ENCODE results near the gene TM9SF4.
"Not testable (repeated sequence)": the region's sequence is repeated elsewhere in the genome, so short reads cannot be mapped to it uniquely, and the experiment has no call there.

TM9SF4 gene

GRCh38 chr20:32091888-32092346 lies 17.6 kb upstream of the TM9SF4 start:
- DNase-seq = peak; percentile 62

DNA sequence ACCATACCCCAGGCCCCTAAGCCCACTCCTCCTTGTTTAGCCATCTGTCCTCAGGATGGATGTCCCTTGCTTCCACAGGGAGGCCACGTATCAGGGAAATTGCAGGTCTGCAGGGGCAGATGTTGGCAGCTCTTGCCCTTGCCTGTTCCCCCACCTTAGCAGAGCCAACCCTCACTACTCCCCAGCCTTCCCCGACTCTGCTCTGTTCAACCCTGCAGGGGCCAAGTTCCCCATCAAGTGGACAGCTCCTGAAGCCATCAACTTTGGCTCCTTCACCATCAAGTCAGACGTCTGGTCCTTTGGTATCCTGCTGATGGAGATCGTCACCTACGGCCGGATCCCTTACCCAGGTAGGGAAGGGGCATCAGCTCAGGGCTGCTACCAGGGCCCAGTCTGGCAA lies 10.7 kb upstream of the TM9SF4 start:
- DNase-seq = no peak

DNA sequence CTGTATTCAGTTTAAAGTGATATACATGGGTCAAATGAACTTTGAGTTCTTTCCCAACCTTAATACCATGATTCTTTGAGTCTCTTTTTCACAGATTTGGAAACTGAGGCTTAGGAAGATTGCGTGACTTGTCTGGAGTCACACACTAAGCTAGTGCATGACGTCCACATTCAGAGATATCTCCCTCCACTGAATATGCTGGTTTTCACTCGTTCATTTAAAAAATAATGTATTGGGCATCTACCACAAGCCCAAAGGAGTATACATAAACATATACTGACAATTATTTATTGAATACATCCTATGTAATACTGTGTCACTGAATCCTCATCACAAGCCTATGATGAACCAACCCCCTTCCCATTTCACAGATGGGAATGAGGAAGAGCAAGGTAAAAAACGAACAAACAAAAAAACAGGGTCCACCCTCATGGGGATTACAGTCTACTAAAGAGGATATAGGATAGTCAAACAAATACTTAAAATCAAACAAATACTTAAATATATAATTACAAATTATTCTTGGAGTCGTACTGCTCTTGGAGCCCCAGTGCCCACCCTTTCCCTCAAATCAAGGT lies 611 bp upstream of the TM9SF4 start:
- no peak for DNase-seq

GRCh38 chr20:32110173-32110704 lies 725 bp downstream of the TM9SF4 start:
- no peak for DNase-seq

DNA sequence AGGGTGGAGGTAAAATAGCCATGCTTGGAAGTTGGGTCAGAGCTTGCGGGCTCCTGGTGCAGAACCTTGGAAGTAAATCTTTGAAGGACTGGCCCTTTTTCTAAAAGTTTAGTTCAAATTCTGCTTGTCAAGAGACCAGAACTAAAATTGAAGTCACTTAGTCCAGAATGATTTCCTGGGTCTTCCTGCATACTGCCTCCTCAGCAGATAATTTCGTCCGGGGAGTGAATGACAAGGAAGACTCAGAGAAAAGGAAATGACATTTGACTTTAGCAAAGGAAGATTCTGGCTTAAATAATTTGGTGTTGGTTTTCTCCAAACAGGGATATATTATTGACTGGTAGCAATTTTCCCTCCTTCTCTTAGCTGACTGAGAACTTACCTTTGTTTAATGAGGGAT lies 1.2 kb downstream of the TM9SF4 start:
- DNase-seq = no peak

DNA sequence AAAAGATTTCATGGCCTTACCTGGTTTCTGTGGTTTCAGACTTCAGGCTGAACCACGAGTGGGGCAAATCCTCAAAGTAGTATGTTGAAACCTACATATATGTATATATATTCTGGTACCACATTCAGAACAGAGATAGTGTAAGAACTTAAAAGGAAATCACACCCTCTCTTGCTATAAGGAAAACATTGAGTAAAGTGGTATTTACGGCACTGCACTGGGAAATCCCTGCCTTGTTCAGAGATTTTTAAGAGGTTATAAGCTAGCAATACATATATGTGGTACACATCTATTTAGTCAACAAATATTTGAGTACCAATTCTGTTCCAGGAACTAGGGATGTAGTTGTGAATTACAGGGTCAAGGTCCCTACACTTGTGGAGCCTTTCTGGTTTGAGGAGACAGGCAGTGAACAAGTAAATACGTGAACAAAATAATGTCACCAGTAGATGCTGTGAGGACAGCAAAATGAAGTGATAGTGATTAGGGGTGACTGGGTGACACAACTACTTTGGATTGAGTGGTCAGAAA lies 1.7 kb downstream of the TM9SF4 start:
- no peak for DNase-seq

- no peak for DNase-seq
Measured at GRCh38 chr20:32111753-32112152, 2.2 kb downstream of the TM9SF4 start.

GRCh38 chr20:32112841-32113240 lies 3.3 kb downstream of the TM9SF4 start:
- peak; percentile 4 for DNase-seq

DNA sequence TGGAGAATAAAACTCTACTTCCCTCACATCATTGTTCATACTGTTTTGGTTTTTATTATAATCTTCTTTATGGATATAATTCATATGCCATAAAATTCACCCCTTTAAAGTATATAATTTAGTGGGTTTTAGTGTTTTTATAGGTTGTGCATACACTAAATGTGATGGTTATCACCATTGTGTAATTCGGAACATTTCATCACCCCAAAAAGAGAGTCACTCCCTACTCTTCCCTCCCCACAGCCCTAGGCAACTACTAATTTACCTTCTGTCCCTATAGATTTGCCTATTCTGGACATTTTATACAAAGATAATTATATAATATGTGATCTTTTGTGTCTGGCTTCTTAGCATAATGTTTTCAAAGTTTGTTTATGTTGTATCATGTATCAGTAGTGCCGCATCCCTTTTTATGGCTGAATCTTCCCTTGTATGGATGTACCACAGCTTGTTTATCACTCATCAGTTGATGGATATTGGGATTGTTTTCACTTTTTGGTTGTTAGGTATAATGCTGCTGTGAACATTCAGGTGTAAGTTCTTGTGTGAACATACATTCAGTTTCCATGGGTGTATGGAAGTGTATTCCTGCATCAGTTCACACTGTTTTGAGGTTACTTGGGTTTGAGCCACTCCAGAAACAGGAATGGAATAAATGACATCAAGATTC lies 4.2 kb downstream of the TM9SF4 start:
- no peak for DNase-seq

GRCh38 chr20:32114305-32114960 lies 4.9 kb downstream of the TM9SF4 start:
- DNase-seq = no peak

GRCh38 chr20:32115211-32115767 lies 5.8 kb downstream of the TM9SF4 start:
- no peak for DNase-seq

- DNase-seq = no peak
Measured at GRCh38 chr20:32116079-32116521, 6.6 kb downstream of the TM9SF4 start.

DNA sequence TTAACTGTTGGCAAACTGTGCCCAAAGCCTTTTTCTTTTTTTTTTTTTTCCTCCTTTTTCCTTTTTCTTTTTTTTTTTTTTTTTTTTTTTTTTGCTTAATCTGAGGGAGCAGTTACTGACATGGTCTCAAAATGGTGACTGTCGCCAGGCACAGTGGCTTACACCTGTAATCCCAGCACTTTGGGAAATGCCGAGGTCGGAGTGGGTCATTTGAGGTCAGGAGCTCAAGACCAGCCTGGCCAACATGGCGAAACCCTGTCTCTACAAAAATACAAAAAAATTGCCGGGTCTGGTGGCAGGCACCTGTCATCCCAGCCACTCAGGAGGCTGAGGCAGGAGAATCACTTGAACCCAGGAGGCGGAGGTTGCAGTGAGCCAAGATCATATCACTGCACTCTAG lies 7.3 kb downstream of the TM9SF4 start:
- not testable (repeated sequence) for DNase-seq

DNA sequence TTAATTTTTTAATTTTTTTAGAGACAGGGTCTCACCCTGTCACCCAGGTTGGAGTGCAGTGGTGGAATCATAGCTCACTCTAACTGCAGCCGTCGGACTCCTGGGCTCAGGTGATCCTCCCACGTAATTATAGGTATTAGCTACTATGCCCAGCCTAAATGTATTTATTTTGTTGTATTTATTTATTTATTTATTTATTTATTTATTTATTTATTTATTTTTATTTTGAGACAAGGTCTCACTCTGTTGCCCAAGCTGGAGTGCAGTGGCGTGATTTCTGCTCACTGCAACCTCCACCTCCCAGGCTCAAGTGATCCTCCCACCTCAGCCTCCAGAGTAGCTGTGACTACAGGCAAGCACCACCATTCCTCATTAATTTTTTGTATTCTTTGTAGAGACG lies 8.9 kb downstream of the TM9SF4 start:
- DNase-seq = not testable (repeated sequence)

DNA sequence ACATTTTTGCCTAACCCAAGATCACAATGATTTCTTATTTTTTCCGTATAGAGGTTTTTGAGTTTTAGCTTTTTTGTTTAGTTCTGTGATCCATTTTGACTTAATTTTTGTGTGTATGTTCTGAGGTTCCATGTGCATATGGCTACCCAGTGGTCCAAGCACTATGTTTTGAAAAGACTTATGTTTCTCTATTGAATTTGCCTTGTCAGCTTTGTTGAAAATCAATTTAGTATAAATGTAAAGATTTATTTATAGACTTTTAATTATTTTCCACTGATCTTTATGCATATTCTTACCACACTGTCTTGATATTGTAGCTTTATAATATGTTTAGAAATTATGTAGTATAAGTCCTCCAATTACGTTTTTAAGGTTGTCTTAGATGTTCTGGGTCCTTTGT lies 10.2 kb downstream of the TM9SF4 start:
- no peak for DNase-seq

GRCh38 chr20:32121908-32122307 lies 12.4 kb downstream of the TM9SF4 start:
- DNase-seq = not testable (repeated sequence)

DNA sequence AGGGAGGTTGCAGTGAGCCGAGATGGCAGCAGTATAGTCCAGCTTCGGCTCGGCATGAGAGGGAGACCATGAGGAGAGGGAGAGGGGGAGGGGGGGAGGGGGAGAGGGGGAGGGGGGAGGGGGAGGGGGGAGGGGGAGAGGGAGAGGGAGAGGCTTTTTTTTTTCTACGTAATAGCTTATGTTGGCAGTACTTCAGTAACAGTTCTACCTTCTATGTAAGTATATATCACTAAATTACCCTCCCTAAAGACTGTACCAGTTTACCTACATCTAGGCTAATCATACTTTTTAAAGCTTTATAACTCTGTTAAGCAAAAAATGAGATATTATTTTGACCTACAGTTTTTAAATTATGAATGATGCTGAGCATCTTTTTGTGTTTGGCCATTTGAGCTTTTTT lies 13.6 kb downstream of the TM9SF4 start:
- no peak for DNase-seq

DNA sequence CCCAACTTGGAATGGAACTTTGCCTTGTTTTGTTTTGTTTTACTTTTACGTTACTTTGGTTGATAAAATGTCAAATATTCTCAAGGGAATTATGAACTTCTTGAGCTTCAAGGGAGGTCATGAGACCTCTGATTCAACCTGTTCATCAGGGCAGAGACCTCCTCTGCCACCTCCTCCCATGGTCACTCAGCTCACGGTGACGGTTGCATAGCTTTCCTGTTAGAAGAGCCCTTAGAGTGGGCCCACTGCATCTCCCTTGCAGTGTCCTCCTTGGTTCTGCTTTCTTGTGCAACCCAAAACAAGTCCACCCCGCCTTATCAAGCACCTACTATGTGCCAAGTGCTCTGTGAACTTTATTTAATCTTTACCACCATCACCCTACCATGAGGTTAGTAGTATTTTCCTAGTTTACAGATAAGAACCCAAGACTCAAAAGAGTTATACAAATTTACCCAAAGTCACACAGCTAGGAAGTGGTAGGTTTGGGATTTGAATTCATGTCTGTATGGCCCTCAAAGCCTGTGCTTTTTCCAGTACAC lies 15.5 kb downstream of the TM9SF4 start:
- no peak for DNase-seq

DNA sequence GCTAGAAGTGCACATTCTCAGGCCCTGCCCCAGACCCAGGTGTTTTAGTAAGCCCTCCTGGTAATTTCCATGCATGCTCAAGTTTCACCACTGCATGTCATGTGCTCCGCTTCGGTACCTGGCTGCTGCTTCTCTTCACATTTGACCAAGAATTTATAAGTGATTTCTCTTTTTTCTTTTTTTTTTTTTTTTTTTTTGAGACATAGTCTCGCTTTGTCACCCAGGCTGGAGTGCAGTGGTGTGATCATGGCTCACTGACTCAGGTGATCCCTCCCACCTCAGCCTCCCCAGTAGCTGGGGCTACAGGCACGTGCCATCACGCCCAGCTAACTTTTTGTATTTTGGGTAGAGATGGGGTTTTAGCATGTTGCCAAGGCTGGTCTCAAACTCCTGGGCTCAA lies 16.0 kb downstream of the TM9SF4 start:
- DNase-seq = no peak

- DNase-seq = no peak
Measured at GRCh38 chr20:32126919-32127318, 17.4 kb downstream of the TM9SF4 start.

- DNase-seq = no peak
Measured at GRCh38 chr20:32127347-32127746, 17.8 kb downstream of the TM9SF4 start.

DNA sequence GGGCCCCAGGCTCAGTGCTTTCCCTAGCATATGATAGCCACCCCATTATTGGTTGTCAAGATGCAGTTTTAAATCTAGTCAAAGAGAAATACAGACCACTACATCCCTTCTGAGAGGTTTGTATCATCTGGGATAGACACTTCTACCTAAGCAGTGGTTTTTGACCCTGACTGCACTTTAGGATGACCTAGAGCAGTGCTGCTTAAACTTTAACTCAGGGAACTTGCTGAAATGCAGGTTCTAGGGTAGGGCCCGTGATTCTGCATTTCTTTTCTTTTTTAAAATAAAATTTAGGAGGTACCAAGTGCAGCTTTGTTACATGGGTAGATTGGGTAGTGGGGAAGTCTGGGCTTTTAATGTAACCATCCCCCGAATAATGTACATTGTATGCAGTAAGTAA lies 18.7 kb downstream of the TM9SF4 start:
- no peak for DNase-seq

GRCh38 chr20:32129863-32130262 lies 20.3 kb downstream of the TM9SF4 start:
- DNase-seq = no peak
